GM21737 (cell line): ENCODE data around the gene NCKAP5.

ENCODE experiments used
- ATAC-seq: cut with Tn5 transposase; IDR thresholded peaks from one replicate; pipeline ENCODE4 v1.9.1; 2021; ENCODE audit warnings: mild to moderate bottlenecking, moderate library complexity; ENCODE audit not compliant: unreplicated experiment

The NCKAP5 gene

GRCh38 chr2:132627536-132627935 lies 940.7 kb downstream of the NCKAP5 start:
- ATAC-seq = no peak

DNA sequence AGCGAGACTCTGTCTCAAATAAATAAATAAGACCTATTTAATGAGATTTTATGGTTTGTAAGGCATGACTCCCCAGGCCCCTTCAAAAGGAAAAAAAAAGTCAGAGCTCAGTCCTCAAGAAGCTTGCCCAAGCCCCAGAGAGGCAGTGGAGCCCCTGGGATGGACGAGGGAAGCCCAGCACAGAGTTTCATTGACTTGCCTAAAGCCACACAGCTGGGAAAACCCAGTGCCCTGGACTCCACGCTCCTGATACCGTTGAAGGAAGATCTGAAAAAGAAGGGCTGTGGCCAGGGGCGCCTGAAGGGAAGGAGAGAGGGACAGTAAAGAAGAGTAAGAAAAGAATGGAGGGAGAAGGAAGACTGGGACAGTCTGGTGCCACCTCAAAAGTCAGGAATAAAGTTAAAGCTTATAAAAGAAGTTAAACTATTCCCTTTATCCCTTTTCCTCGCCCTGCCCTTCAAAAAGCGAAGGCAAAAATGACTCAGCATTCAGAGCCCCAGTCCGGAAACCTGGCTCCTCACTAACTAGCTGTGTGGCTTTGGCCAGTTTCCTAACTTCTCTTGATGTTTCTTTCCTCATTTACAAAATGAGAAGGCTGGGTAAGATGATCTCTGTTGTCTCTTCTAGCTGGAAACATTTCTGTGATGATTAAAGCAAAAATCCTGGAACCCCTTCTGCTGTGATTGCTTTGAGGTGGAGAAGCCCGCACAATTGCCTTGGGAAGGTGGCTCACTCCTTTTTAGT lies 945.0 kb downstream of the NCKAP5 start:
- no peak for ATAC-seq
